Measurements from ENCODE around the gene YLPM1.

The YLPM1 gene

GRCh38 chr14:74765721-74766120 lies 2.6 kb downstream of the YLPM1 start:
- Histone ChIP-seq H3K27me3 (ENCODE audit: insufficient read depth, low read length, poor library complexity, severe bottlenecking) (peaks cover 13% of the 10 kb centered on the region), H4K20me1 (ENCODE audit: insufficient read depth, low read length, poor library complexity, severe bottlenecking) (peaks cover 68% of the 10 kb centered on the region), H3K4me2 (ENCODE audit: low read depth, low read length, poor library complexity, severe bottlenecking) (peak overlapping the region; percentile 98), H3K79me2 (ENCODE audit: insufficient read depth, low read length) (peaks cover 79% of the 10 kb centered on the region), H3K4me3 (ENCODE audit: low read length, poor library complexity, severe bottlenecking) (peak overlapping the region; percentile 81), H3K9me2 (replicated peaks; ENCODE audit: low read depth, low read length) (no peaks in the 10 kb centered on the region), H3F3A (ENCODE audit: low read depth) (no peaks in the 10 kb centered on the region), H3K9ac (ENCODE audit: low read depth, low read length, poor library complexity, severe bottlenecking) (peak overlapping the region; percentile 94), H3K9me3 (ENCODE audit: insufficient read depth, low read depth, low read length) (no peaks in the 10 kb centered on the region), H3K36me3 (ENCODE audit: insufficient read depth, low read length) (no peaks in the 10 kb centered on the region), H3K4me1 (ENCODE audit: insufficient read depth, low read length, poor library complexity, severe bottlenecking) (peaks cover 43% of the 10 kb centered on the region), H2AFZ (ENCODE audit: low read length) (no peak overlapping the region)
- TF ChIP-seq CTCF (conservative IDR thresholded peaks at IDR 0.05; ENCODE audit: low read length) = no peak
- TF ChIP-seq EZH2phosphoT487 (IDR thresholded peaks at IDR 0.05; ENCODE audit: borderline replicate concordance) = no peak

GRCh38 chr14:74771399-74771798 lies 8.3 kb downstream of the YLPM1 start:
- H3K9me2 ChIP-seq (replicated peaks; ENCODE audit: low read depth, low read length) = no peaks in the 10 kb centered on the region
- peak overlapping the region; percentile 39 for H3K4me2 ChIP-seq (ENCODE audit: low read depth, low read length, poor library complexity, severe bottlenecking)
- peaks cover 97% of the 10 kb centered on the region for H3K79me2 ChIP-seq (ENCODE audit: insufficient read depth, low read length)
- H3K4me3 ChIP-seq (ENCODE audit: low read length, poor library complexity, severe bottlenecking) = no peak overlapping the region
- peaks cover 20% of the 10 kb centered on the region; the same call in 1 of the 2 replicates for H3K36me3 ChIP-seq (ENCODE audit: insufficient read depth, low read length)
- H3K9me3 ChIP-seq (ENCODE audit: insufficient read depth, low read depth, low read length) = no peaks in the 10 kb centered on the region
- peaks cover 76% of the 10 kb centered on the region for H4K20me1 ChIP-seq (ENCODE audit: insufficient read depth, low read length, poor library complexity, severe bottlenecking)
- no peak for TF ChIP-seq CTCF (conservative IDR thresholded peaks at IDR 0.05; ENCODE audit: low read length)
- TF ChIP-seq EZH2phosphoT487 (IDR thresholded peaks at IDR 0.05; ENCODE audit: borderline replicate concordance) = no peak
- H3F3A ChIP-seq (ENCODE audit: low read depth) = no peaks in the 10 kb centered on the region
- H3K27me3 ChIP-seq (ENCODE audit: insufficient read depth, low read length, poor library complexity, severe bottlenecking) = no peaks in the 10 kb centered on the region
- H3K4me1 ChIP-seq (ENCODE audit: insufficient read depth, low read length, poor library complexity, severe bottlenecking) = peaks cover 30% of the 10 kb centered on the region
- no peak overlapping the region for H3K9ac ChIP-seq (ENCODE audit: low read depth, low read length, poor library complexity, severe bottlenecking)
- no peak overlapping the region for H2AFZ ChIP-seq (ENCODE audit: low read length)

GRCh38 chr14:74784634-74785033 lies 21.5 kb downstream of the YLPM1 start:
- no peaks in the 10 kb centered on the region for H3K9me2 ChIP-seq (replicated peaks; ENCODE audit: low read depth, low read length)
- H3K9ac ChIP-seq (ENCODE audit: low read depth, low read length, poor library complexity, severe bottlenecking) = no peak overlapping the region
- H3K4me2 ChIP-seq (ENCODE audit: low read depth, low read length, poor library complexity, severe bottlenecking) = no peak overlapping the region
- H3K36me3 ChIP-seq (ENCODE audit: insufficient read depth, low read length) = peaks cover 83% of the 10 kb centered on the region
- H4K20me1 ChIP-seq (ENCODE audit: insufficient read depth, low read length, poor library complexity, severe bottlenecking) = peaks cover 34% of the 10 kb centered on the region
- peaks cover 61% of the 10 kb centered on the region for H3K79me2 ChIP-seq (ENCODE audit: insufficient read depth, low read length)
- no peaks in the 10 kb centered on the region; the same call in 1 of the 2 replicates for H3F3A ChIP-seq (ENCODE audit: low read depth)
- TF ChIP-seq CTCF (conservative IDR thresholded peaks at IDR 0.05; ENCODE audit: low read length) (no peak), EZH2phosphoT487 (IDR thresholded peaks at IDR 0.05; ENCODE audit: borderline replicate concordance) (no peak)
- H3K4me3 ChIP-seq (ENCODE audit: low read length, poor library complexity, severe bottlenecking) = no peak overlapping the region
- H3K4me1 ChIP-seq (ENCODE audit: insufficient read depth, low read length, poor library complexity, severe bottlenecking) = no peaks in the 10 kb centered on the region
- no peak overlapping the region for H2AFZ ChIP-seq (ENCODE audit: low read length)
- H3K27me3 ChIP-seq (ENCODE audit: insufficient read depth, low read length, poor library complexity, severe bottlenecking) = no peaks in the 10 kb centered on the region
- no peaks in the 10 kb centered on the region for H3K9me3 ChIP-seq (ENCODE audit: insufficient read depth, low read depth, low read length)
